ENCODE measurements around the gene PTAFR. TPM values are rescaled to one million over a fixed set of nuclear protein-coding genes. Genes with fewer than 3 reads are reported as not detected.

Gene PTAFR
- total RNA-seq, 1 experiment from 2014 or later = 1.9 TPM

DNA sequence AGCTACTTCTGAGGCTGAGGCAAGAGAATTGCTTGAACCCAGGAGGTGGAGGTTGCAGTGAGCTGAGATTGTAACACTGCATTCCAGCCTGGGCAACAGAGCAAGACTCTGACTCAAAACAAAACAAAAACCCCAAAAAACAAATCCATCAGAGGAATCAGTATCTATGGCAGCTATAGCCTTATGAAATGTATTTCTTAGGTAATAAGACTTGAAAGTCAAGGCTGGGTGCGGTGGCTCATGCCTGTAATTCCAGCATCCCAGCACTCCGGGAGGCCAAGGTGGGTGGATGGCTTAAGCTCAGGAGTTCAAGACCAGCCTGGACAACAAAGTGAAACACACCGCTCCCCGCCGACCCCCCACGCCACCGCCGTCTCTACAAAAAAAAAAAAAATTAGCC, 56.9 kb downstream of the PTAFR start:
- Histone ChIP-seq H3K9ac (ENCODE audit: extremely low read depth, insufficient read length, low read length) (no peak overlapping the region), H4K8ac (replicated peaks; ENCODE audit: insufficient read length, low read depth, low read length) (no peak overlapping the region), H3K56ac (ENCODE audit: insufficient read length, low read depth, low read length) (no peak overlapping the region), H3K27ac (ENCODE audit: insufficient read length, low read depth, low read length) (no peak overlapping the region), H2BK15ac (ENCODE audit: low read depth, low read length) (no peak overlapping the region), H4K20me1 (ENCODE audit: control insufficient read depth, insufficient read depth, insufficient read length) (no peaks in the 10 kb centered on the region), H3K27me3 (ENCODE audit: insufficient read depth, low read length) (no peaks in the 10 kb centered on the region), H2BK5ac (ENCODE audit: insufficient read length, low read length) (no peak overlapping the region), H3K79me2 (ENCODE audit: insufficient read depth, low read length) (no peaks in the 10 kb centered on the region), H3K23me2 (ENCODE audit: insufficient read length, low read depth, low read length, poor library complexity, severe bottlenecking) (no peaks in the 10 kb centered on the region), H2BK20ac (ENCODE audit: low read depth, low read length, poor library complexity, severe bottlenecking) (no peak overlapping the region), H4K91ac (ENCODE audit: insufficient read length, low read depth, low read length) (no peak overlapping the region), H3K4ac (ENCODE audit: low read depth, low read length) (no peak overlapping the region), H2AFZ (ENCODE audit: low read length) (no peak overlapping the region), H3K4me1 (ENCODE audit: insufficient read depth, low read length) (no peaks in the 10 kb centered on the region), H3K14ac (ENCODE audit: insufficient read depth, low read length) (no peak overlapping the region), H4K5ac (ENCODE audit: insufficient read length, low read depth, low read length) (no peak overlapping the region), H3K18ac (ENCODE audit: insufficient read length, low read depth, low read length) (no peak overlapping the region), H3T11ph (ENCODE audit: low read length) (no peak overlapping the region), H3K9me3 (ENCODE audit: control insufficient read depth, low read depth, low read length) (no peaks in the 10 kb centered on the region), H2AK5ac (ENCODE audit: insufficient read length, low read length) (no peak overlapping the region), H3K79me1 (ENCODE audit: insufficient read depth, low read depth, low read length, poor library complexity, severe bottlenecking) (no peaks in the 10 kb centered on the region), H2BK120ac (ENCODE audit: low read depth, low read length, poor library complexity, severe bottlenecking) (no peak overlapping the region), H2BK12ac (ENCODE audit: insufficient read length, low read depth, low read length) (no peak overlapping the region), H3K4me2 (ENCODE audit: insufficient read depth, insufficient read length, low read length) (no peak overlapping the region), H3K23ac (ENCODE audit: insufficient read length, low read depth, low read length) (no peak overlapping the region)
- Mint-ChIP-seq H3K4me1 (0 out of 4 replicates have a peak, but pooled peaks cover 0 to 2% of the 10 kb centered on the region in 2 experiments), H3K36me3 (ENCODE audit: insufficient read depth in 1 of 3, low read depth in 3 of 3) (no peaks in the 10 kb centered on the region), H3K27me3 (ENCODE audit: low read depth) (no peaks in the 10 kb centered on the region; the same call in 1 of the 2 replicates), H3K9me3 (no peaks in the 10 kb centered on the region; a peak in 2 of 5 replicates), H3K27ac (no peak overlapping the region), H3K4me3 (no peak overlapping the region)
- WGBS (ENCODE audit: extremely low coverage, insufficient read length, low lambda C conversion rate) = no CpG with 5 or more reads among the region's 8 CpGs
- TF ChIP-seq, protein P1, sequence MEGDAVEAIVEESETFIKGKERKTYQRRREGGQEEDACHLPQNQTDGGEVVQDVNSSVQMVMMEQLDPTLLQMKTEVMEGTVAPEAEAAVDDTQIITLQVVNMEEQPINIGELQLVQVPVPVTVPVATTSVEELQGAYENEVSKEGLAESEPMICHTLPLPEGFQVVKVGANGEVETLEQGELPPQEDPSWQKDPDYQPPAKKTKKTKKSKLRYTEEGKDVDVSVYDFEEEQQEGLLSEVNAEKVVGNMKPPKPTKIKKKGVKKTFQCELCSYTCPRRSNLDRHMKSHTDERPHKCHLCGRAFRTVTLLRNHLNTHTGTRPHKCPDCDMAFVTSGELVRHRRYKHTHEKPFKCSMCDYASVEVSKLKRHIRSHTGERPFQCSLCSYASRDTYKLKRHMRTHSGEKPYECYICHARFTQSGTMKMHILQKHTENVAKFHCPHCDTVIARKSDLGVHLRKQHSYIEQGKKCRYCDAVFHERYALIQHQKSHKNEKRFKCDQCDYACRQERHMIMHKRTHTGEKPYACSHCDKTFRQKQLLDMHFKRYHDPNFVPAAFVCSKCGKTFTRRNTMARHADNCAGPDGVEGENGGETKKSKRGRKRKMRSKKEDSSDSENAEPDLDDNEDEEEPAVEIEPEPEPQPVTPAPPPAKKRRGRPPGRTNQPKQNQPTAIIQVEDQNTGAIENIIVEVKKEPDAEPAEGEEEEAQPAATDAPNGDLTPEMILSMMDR (conservative IDR thresholded peaks at IDR 0.05) = no peak
- no peak for DNase-seq
